Measurements from ENCODE around the gene DIO3.

DIO3 gene

DNA sequence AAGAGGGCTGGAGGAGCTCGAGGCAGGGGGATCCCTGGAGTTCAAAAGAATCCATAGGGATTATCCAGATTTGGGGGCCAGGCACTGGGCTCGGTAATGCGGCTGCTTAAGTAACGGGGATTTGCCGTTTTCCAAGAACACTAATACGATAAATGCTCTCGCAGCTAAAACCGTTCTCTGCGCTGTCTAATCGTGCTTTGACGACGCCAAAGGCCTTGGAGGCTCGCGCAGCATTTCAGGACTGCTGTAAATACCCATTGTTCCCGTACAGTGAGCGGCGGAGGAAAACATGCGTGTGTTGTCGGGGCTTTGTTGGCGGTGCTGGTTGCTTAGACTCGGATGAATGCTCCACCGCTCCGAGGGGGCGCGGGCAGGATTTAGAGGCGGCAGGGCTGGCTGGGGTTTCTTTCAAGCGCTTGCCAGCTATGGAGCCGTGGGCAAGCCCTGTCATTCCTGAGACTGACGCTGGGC, 26.2 kb downstream of the DIO3 start:
- intact Hi-C loops (cut with DNase I; ENCODE audit: low total_unique reads): no loop called here
- no peak for DNase-seq
- Histone ChIP-seq H3K36me3 (no peaks in the 10 kb centered on the region), H3K4me1 (peaks cover 0 to 8% (median 0%) of the 10 kb centered on the region in 4 donors), H3K27me3 (peaks cover 0 to 56% of the 10 kb centered on the region in 2 donors), H3K27ac (no peak overlapping the region), H3K4me3 (no peak overlapping the region), H3K9me3 (no peaks in the 10 kb centered on the region)
- TF ChIP-seq, protein P1, sequence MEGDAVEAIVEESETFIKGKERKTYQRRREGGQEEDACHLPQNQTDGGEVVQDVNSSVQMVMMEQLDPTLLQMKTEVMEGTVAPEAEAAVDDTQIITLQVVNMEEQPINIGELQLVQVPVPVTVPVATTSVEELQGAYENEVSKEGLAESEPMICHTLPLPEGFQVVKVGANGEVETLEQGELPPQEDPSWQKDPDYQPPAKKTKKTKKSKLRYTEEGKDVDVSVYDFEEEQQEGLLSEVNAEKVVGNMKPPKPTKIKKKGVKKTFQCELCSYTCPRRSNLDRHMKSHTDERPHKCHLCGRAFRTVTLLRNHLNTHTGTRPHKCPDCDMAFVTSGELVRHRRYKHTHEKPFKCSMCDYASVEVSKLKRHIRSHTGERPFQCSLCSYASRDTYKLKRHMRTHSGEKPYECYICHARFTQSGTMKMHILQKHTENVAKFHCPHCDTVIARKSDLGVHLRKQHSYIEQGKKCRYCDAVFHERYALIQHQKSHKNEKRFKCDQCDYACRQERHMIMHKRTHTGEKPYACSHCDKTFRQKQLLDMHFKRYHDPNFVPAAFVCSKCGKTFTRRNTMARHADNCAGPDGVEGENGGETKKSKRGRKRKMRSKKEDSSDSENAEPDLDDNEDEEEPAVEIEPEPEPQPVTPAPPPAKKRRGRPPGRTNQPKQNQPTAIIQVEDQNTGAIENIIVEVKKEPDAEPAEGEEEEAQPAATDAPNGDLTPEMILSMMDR (IDR thresholded peaks at IDR 0.05): no peak

DNA sequence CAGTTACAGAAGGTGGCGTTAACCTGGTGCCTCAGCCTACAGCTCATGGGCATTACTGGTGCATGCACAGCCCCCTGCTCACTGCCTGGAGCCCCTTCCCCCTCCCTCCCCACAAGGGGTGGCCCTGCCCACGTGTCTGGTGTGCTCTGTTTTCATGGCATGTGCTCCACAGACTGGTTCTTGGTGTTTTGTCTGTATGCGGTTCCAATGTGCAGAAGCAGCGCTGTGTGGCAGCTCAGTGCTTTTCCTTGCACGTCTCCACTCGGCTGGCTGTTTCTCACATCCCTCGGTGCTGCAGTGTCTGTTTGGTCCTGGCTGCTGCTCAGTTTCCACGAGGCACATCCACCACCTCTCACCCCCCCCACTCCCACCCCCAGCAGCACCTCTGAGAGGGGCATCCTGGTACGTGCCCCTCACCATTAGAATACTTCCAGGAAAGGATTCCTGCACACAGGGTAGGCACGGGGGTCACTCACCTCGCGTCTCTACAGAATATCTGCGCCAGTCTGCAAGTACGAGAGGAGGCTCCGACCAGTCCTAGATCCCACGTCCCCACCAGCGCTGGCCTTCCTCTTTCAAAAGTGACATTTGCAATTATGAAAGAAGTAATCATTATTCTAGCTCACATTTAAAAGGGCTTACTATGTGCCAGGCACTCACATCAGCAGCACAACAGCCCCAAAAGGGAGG, 27.1 kb downstream of the DIO3 start:
- H3K27me3 ChIP-seq: peaks cover 0 to 49% of the 10 kb centered on the region in 2 donors
- intact Hi-C loops (cut with DNase I; ENCODE audit: low total_unique reads): no loop called here
- H3K4me1 ChIP-seq: peaks cover 0 to 8% (median 0%) of the 10 kb centered on the region in 4 donors
- H3K9me3 ChIP-seq: no peaks in the 10 kb centered on the region
- TF ChIP-seq, protein P1 (IDR thresholded peaks at IDR 0.05): no peak
- H3K4me3 ChIP-seq: no peak overlapping the region
- DNase-seq: no peak
- no peaks in the 10 kb centered on the region for H3K36me3 ChIP-seq
- no peak overlapping the region for H3K27ac ChIP-seq

DNA sequence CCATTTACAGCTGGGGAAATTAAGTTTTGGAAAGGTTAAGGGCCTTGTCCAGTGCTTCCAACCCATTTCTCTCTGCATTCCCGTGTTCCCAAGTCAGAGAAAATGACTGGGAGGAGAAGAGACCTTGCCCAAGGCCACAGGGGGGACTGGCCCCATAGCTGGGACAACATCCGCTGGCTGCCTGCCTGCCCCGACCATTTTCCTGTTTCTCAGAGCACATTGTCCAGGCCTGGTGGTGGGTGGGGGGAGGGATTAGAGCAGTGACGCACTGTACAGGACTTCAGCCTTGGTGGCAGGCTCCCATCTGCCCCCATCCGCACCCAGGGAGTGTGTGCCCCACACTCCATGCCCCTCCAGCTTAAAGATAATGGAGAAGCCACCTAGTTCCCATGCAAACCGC, 27.7 kb downstream of the DIO3 start:
- peaks cover 0 to 43% of the 10 kb centered on the region in 2 donors for H3K27me3 ChIP-seq
- TF ChIP-seq, protein P1 (IDR thresholded peaks at IDR 0.05): no peak
- no peak for DNase-seq
- peaks cover 0 to 5% (median 0%) of the 10 kb centered on the region in 4 donors for H3K4me1 ChIP-seq
- no peaks in the 10 kb centered on the region for H3K36me3 ChIP-seq
- no peaks in the 10 kb centered on the region for H3K9me3 ChIP-seq
- H3K27ac ChIP-seq: no peak overlapping the region
- intact Hi-C loops (cut with DNase I; ENCODE audit: low total_unique reads): no loop called here
- H3K4me3 ChIP-seq: no peak overlapping the region

DNA sequence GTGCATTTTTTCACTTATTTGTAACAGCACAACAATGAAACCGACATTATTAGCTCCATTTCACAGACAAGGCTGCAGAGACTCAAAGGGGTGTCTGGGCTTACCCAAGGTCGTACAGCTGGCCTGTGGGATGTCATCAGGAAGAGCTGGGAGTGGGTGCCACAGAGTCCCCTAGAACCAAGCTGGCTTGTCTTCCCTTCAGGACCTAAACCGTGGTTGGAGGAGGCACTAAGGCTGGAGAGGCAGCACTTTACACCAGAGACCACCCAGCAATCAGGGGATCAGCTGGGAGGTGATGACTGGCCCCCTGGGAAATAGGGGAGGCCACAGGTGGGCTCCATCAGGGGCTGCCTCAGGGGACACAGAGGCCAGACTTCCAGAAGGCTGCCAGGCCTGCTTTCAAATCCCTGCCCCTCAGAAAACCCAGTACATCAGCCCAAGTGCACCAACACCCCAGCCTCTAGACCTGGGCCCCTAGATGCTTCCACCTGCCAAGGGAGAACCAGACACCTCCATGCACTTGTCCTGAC, 28.3 kb downstream of the DIO3 start:
- H3K4me1 ChIP-seq: no peaks in the 10 kb centered on the region
- H3K9me3 ChIP-seq: no peaks in the 10 kb centered on the region
- H3K27me3 ChIP-seq: peaks cover 0 to 38% of the 10 kb centered on the region in 2 donors
- no peak overlapping the region for H3K4me3 ChIP-seq
- no peak overlapping the region for H3K27ac ChIP-seq
- TF ChIP-seq, protein P1 (IDR thresholded peaks at IDR 0.05): no peak
- no peak for DNase-seq
- H3K36me3 ChIP-seq: no peaks in the 10 kb centered on the region
- intact Hi-C loops (cut with DNase I; ENCODE audit: low total_unique reads): no loop called here

DNA sequence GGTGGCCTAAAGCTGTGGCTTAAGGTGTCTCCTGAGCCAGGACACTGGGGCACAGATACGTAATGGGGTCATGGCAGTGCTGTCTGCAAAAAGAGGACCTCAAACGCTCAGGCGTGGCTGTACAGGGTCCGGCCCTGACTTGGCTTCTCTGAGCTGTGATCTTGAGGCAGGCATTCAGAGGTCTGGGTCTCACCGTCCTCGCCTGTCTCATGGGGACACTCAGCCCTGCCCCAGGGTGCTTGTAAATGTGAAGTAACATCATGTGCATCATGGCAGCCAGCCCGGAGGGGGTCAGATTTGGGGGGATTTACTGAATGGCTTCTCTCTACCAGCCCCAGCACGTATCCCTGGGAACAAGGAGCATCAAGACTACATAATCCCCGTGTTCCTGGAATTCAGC, 28.8 kb downstream of the DIO3 start:
- TF ChIP-seq, protein P1 (IDR thresholded peaks at IDR 0.05): no peak
- intact Hi-C loops (cut with DNase I; ENCODE audit: low total_unique reads): no loop called here
- H3K4me3 ChIP-seq: no peak overlapping the region
- H3K36me3 ChIP-seq: no peaks in the 10 kb centered on the region
- no peak for DNase-seq
- no peak overlapping the region for H3K27ac ChIP-seq
- no peaks in the 10 kb centered on the region for H3K4me1 ChIP-seq
- H3K9me3 ChIP-seq: peaks cover 0 to under 1% (median 0%) of the 10 kb centered on the region in 3 donors
- H3K27me3 ChIP-seq: peaks cover 0 to 34% of the 10 kb centered on the region in 2 donors

Data from tibial artery (tissue), 4 donors.